HPDE6-E6E7 (cell line): Measurements from ENCODE around the gene LDB2.

ENCODE experiments used
- DNase-seq: peaks from one replicate; pipeline ENCODE4 v3.0.0; 2011; ENCODE audit warnings: missing footprints; ENCODE audit errors: extremely low spot score

The LDB2 gene

DNA sequence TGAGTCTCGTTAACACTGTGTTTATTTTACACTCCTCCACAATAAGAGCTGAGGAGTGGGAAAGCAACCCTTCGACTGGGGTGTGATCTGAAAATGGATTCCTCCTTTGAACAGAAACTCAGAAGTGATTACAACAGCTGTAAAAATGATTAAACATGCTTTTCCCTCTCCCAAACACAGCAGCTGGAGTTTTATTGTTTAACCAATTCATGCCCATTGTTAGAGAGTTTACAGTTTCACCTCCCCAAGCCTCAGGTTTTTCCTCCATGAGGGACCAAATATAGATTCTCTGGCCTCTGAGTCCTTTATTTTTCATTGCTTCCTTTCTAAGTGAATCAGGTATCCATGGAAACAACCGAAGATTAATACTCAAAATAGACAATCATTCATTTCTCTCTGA, 409.2 kb downstream of the LDB2 start:
- DNase-seq, result no peak

GRCh38 chr4:16488084-16488483, 410.4 kb downstream of the LDB2 start:
- no peak for DNase-seq

DNA sequence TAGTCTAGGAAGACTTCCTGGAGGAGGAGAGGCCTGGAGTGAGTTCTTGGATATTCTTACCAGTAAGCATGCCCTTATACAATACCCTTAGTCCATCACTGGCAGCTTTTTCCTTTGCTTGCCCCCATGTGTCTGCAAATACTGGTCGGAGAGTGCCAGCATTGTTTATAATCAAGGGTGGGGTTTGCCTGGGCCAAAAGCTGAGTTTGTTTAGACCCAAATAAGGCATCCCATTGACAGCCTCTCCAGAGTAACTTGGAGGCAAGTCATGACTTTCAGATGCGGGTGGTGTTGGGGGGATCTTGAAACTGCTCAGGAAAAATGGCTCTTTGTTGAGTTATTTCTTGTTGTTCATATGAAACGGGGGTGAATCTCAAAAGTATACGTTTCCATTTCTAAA, 413.7 kb downstream of the LDB2 start:
- no peak for DNase-seq

GRCh38 chr4:16483540-16483939, 414.9 kb downstream of the LDB2 start:
- DNase-seq, result no peak

DNA sequence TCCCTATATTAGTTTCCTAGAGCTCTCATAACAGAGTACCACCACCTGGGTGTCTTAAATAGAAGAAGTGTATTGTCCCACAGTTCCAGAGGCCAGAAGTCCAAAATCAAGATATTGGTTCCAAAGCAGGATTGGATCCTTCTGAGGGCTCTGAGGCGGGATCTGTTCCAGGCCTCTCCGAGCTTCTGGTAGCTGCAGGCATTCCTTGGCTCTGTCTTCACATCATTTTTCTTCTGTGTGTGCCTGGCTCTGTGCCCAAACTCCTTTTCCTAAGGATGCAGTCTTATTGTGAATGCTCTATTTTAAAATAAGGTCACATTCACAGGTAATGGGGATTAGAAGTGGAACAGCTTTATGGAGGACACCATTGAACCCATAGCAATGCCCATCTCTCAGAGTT, 418.4 kb downstream of the LDB2 start:
- no peak for DNase-seq

DNA sequence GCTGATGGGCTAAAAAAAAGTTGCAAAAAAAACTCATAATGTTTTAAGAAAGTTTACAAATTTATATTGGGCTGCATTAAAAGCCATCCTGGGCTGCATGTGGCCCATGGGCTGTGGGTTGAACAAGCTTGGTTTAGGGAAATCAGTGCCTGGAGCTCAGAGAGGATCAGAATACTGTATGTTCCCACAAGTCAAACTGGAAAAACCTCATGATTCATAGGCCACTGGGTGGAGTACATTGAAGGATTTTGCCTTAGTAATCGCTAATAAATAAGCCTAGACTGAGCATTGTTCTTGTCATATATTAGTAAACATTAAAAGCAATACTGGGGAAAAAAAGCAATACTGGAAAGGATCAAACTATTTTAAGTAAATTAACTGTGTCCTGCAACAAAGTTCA, 425.9 kb downstream of the LDB2 start:
- DNase-seq, result no peak

DNA sequence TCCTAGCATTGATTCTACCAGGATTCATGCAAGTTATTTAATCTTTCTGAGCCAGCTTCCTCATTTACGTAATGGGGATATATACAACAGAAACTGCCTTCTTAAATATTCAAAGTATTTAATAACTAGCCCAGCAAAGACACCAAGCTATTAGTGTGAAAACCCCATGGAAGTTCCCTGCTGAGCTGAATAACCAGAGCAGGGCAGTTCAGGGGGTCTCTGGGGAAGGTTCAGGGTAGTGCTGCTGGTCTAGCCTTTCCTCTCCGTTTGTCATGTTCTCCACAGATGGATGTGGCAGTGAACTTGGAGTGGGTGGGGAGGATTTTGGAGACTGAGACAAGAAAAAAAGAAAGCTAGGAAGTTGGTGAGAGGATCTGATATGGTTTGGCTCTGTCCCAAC, 431.4 kb downstream of the LDB2 start:
- DNase-seq, result no peak

DNA sequence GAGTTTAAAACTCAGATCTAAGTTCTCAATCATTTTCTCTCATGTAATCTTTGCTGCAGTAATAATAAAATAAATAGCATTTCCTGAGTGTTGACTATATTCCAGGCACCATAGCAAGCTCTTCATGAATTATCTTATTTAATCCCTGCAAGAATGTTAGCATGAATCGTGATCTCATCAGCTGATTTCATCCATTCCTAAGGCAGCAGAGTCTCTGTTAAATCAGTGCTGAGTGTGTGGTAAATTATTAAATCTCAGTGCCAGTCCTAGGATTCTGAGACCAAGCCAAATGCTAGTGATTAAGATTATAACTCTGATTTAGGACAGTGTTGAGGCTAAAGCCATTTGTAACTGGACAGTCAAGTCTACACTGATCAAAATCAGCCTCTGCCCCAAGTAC, 431.9 kb downstream of the LDB2 start:
- DNase-seq, result no peak

DNA sequence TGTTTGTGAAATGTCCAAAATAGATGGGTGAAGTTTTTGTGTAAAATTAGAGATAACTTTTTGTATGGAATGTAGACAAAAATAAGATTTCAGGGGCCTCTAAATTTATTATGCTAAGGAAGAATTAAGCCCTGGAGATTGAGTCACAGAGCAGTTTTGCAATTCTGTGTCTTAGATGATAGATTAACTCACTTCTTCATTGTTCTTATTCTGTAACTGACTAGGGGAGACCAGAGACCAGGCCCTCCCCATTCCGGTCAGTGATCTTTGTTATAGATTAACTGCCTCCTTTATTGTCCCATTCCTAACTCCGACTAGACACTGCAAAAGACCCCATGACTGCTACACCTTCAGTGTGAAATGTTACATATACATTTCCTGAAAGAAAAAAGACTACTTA, 433.8 kb downstream of the LDB2 start:
- DNase-seq, result no peak

DNA sequence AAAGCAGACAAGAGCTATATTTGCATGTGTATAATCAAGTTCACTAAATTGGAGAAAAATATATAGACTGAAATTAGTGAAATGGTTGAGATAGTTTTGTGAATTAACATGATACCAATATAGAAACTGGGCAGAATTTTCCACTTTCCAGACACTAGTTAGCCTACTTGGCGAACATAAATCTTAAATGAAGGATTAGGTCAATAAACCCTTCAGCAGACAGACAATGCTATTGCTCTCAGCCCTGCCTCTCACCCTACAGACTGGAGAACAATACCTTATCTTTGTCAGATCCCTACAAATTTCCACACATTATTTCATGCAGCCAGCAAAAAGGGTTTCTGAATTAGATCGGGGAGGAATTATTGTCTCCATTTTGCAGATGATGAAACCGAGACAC, 435.8 kb downstream of the LDB2 start:
- DNase-seq, result no peak

DNA sequence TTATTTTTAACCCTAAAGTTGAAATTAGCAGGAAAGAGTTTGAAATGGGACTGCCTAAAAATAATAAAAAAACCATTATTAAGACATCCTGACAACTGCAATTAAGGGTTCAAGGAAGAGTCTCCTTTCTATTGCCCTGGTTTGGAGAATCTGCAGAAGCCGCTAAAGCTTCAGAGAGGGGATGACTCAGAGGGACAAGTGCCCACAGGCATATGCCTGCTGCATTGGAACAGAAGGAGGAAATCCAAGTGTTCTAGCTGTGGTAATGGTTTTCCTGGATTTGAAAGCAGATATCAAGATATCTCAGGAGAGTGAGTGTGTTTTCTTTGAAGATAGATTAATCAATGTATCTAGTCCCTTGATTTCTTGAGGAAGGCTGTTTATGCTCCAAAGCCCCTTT, 437.1 kb downstream of the LDB2 start:
- peak; percentile 32 for DNase-seq

DNA sequence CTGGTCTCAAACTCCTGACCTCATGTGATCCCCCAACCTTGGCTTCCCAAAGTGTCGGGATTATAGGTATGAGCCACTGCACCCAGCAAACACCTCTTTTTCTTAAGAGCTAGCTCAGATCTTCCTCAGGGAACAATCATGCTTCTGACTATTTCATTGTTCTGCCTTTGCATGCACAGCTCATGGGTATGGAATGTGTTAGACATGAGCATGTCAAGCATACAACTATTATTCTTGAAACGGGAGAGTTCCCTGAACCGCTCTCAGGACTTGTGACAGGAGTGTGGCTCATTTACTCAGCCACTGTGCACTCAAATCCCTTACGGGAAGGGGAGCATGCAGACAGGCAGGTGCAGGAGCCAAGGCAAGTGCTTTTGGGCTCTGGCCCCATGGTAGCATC, 440.5 kb downstream of the LDB2 start:
- DNase-seq, result no peak
